GM18499 (cell line): ENCODE measurements around the gene ADAP2.

Experiments used
- ATAC-seq: cut with Tn5 transposase; IDR thresholded peaks from one replicate; pipeline ENCODE4 v1.9.1; 2021; ENCODE audit warnings: moderate number of reproducible peaks; ENCODE audit not compliant: insufficient read depth, unreplicated experiment

ADAP2 gene

DNA sequence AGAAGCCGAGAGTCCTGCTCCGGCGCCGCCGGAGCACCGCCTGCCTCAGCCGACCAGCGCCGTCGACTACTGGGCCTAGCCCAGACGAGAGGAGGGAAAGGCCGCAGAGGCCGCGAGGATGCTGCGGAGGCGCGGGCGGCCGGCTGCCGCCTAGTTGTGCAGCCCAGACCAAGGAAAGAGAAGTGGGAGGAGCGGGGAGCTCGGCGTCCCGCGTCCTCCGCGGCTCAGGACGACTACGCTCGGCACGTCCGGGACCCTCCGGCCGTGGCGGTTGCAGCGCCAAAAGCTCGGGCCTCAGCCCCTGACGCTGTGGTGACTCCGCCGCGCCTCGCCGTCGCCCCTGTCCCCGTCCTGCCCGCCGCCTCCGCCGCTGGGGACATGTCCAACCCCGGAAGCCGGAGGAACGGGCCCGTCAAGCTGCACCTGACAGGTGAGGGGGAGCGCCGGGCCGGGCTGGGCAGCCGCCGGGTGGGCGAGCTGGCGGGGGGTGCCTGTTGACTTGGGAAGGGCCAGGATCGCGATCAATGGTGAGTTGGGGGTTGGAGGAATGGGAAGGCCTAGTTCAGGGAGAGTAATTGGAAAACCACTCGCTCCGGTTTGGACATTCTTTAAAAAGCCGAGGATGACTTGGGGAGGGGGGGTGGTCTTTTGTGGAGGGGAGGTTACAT, 86.8 kb downstream of the ADAP2 start:
- ATAC-seq: no peak
